CD4-positive, alpha-beta T cell treated with Interleukin-1 beta for 1 hour (primary cell): ENCODE data around the gene SUPT5H.

Experiments used
- DNase-seq, 2 donors: peaks; one replicate each; pipeline ENCODE4 v3.0.0-alpha.2; 2020 to 2022

Gene SUPT5H

DNA sequence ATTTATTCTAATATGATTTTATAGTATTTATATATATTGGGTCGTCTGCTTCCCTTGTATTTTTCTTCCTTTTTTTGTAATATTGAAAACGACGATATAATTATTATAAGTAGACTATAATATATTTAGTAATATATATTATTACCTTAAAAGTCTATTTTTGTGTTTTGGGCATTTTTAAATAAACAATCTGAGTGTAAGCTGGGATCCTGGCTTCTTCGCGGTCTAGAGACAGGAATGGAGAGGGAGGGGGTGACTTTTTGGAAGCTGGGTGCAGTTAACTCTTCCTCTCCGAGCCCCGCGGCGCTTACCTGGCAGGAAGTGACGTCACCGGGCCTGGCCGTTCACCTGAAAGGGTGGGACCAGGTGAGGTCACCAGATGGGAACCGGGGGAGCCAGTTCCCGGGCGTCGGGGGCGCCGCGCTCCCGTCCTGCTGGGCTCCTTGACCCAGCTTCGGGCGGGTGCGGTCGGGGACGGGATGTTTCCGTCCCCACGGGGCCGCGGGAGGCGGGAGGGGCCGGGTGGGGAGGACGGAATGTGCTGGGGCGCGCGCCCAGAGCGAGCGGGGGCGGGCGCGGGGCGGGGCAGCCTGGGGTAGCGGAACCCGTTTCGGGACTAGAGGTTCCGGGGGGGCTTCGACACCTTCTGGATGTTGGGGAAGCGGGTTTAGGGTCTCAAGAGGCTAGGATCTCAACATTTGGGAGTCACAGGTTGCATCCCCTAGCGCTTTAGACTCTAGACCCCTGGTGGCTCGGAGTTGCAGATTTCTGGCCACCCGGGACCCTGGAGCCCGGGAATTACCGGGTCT lies 36.0 kb upstream of the SUPT5H start:
- DNase-seq, result peak; percentile 94 to 96

DNA sequence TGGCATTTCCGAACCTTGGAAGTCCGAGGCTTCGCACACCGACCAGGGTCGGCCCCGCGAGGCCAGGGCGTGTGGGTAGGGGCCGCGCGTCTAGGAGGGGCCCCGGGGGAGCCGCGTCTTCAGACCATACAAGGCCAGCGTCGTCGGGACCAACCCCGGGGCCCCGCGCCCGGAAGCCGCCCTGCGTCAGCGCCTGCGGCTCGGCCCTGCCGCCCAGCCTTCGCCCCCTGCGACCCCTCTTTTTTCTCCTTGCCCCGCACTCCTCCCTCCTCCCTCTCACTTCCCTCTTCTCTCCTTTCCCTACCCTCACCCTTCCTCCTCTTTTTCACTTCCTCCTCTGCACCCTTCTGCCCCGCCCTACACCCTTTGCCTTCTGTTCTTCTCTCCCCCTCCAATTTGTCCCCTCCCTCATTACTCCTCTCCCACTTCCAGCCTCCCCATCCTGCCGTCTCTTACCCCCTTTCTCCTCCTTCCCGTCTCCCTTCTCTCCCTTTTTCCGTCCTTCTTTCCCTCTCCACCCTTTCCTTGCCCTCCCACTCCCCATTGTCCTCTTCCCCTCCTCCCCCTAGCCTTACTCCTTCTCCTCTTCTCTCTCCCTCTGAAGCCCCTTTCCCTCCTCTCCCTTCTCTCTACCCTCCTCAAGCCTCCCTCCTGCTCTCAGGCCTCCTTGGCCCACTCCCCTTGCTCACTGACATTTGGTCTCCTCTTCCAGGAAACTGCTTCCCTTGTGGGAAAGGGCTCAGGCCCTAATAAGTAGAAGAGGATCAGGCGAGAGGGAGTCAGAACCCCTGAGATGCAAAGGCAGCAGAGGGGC lies 35.2 kb upstream of the SUPT5H start:
- DNase-seq, result peak; percentile 88 to 92

DNA sequence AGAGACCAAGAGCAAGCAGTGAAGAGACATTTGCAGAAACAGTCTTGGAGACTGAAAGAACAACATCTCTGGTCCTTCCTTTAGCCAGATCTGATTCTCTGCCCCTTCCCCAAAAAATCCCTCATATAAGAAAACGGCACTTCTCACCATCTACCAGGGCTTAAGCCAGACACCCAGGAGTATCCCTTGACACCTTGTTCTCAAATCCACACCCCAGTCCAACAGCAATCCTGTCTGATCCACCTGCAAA lies 34.6 kb upstream of the SUPT5H start:
- no peak for DNase-seq

DNA sequence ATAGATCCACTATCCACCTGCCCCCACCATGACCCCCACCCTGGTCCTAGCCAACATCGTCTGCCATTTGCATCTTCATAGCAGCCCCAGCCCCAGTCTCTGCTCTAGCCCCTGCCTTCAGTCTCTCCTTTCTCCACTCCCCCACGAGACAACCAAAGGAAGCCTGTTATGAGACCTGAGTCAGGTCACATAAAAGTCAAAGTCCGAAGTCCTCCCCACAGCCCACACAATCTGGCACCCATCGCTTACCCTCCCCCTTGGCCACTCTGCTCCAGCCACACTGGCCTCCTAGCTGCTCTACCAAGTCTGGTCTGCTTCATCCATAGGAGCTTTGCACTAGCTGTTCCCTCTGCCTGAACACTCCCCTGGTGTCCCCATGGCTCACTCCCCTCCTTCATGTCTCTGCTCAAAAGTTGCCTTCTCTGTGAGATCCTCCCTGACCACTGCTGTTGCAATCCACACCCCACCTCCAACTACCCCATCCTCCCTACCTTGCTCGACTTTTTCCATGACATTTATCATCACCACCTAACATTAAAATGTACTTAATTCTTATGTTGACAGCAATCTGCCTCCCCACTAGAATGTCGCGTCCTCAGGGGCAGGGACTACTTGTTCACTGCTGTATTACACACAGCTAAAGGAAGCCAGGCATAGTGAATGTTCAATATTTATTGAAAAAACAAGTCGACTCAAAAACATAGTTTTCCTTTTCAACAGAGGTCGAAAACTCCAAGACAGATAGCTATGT lies 34.1 kb upstream of the SUPT5H start:
- peak; percentile 73 to 78 for DNase-seq

DNA sequence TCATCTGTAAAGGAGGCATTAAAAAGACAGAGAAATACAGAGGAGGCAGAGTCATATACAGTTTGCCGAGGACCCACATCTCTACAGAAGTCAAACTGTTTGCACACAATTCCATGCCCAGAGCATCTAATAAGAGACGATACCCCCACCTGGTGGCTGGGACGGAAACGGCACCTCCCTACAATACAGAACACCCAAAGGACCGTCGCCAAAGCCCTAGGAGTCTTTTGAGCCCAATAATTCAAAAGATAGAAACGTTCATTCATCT lies 33.6 kb upstream of the SUPT5H start:
- DNase-seq, result peak; percentile 91 to 93

DNA sequence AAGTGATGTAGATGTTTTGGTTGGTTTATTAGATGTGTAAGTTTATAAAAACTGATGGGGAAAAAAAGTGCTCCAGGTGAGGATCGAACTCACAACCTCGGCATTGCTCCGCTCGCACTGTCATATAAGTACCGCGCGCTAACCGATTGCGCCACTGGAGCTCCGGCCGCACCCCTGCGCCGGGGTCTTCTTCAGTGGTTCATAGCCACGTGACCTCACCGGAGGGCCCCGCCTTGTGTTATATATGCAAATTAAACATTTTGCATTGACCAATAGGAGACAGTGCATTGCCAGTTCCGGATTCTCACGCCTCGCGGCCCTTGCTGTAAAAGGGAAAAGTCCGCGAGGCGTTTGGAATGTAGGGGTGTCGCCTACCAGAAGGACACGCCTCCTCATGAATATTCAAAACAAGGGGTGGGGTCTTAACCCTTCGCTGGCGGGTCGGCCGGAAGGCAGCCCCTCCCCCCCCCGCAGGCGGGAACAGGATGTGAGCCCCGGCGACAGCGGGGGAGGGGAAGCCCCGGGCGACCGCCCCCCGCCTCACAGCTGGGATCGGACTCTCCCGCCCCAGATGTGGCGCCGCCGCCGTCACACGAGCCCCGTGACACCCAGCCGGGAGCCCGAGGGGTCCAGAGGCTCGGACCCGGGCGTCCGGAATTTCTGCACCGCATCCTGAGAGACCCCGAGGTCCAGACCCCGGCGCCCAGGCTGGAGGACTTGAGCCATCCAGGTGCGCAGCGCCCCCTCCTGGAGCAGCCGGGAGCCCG lies 33.1 kb upstream of the SUPT5H start, which contains the start of gene PLEKHG2:
PLEKHG2 (plus strand) TSS at position 570 of the 767 bp plus-strand sequence. CDS start 1,418 bp downstream, outside the sequence.
- peak; percentile 98 for DNase-seq

DNA sequence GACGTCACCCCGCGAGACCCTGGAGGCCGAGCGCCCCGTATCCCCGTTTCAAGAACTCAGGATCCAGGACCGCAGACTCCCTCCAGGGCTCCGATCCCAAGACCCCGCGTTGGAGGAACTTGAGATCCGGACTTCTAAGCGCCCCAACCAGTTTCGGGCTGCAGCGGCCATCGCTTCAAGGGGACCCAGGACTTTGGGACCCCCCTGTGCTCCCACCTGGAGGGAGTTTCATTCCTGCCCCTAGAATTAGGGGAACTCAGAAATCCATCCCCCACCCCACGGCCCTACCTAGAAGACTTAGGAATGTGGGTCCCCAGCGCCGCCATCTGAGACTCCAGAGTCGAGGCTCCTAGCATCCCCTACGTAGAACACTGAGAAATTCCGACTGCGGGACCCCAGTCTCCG lies 32.5 kb upstream of the SUPT5H start:
- DNase-seq, result no peak

DNA sequence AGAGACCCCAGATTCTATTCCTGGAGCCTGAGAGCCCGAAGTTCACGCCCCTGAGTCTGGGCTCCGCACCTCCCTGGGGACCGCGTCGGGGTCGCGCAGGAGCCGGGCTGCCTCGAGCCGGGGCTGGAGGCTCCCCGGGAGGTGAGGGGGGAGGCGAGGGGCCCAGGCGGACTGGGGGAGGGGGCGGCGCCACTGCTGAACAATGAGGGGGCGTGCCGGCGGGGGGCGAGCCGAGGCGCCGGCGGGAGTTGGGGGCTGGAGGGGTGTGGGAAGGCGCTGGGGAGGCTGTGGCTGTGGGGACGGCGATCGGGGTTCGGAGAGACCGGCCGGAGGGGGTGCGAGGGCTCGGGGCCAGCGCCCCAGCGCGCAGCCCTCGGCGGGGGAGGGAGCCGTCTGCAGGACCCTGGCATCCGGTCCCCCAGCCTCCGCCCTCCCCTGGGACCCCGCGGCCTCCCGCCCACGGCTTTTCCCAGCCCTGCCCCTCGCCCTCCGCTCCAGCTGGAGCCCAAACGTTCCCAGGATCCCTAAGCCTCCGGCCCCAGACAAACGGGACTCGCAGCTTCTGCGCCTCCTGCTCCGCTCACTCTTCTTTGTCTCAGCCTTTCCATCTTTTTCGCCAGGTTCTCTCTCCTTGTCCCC lies 32.0 kb upstream of the SUPT5H start:
- peak; percentile 49 for DNase-seq

DNA sequence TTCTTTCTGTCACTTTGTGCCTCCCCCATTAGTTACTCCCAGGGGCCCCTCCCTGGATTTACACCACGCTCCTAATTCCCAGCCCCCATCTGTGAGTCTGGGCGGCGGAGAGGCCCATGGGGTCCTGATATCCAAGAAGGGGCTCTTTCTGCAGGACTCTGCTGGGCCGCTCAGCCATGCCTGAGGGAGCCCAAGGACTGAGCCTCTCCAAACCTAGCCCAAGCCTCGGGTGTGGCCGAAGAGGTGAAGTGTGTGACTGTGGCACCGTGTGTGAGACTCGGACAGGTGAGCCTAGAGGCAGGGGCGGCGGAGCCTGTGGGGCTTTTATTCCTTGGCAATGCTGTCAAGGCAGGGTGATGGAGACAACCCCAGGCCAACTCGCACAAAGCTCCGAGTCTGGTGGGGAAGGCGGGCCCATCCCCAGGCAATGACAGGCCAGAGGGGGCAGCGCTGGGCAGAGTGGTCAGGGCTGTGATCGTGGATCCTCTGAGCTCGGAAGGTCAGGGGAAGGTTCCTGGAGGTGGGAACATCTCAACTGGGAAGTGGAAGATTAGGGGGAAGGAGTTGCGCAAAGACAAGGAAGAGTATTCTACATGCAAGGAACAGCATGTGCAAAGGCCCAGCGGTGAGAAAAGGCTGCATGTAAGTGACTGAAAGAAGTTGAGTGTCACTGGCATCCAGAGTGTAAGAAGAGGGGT lies 31.3 kb upstream of the SUPT5H start:
- no peak for DNase-seq

DNA sequence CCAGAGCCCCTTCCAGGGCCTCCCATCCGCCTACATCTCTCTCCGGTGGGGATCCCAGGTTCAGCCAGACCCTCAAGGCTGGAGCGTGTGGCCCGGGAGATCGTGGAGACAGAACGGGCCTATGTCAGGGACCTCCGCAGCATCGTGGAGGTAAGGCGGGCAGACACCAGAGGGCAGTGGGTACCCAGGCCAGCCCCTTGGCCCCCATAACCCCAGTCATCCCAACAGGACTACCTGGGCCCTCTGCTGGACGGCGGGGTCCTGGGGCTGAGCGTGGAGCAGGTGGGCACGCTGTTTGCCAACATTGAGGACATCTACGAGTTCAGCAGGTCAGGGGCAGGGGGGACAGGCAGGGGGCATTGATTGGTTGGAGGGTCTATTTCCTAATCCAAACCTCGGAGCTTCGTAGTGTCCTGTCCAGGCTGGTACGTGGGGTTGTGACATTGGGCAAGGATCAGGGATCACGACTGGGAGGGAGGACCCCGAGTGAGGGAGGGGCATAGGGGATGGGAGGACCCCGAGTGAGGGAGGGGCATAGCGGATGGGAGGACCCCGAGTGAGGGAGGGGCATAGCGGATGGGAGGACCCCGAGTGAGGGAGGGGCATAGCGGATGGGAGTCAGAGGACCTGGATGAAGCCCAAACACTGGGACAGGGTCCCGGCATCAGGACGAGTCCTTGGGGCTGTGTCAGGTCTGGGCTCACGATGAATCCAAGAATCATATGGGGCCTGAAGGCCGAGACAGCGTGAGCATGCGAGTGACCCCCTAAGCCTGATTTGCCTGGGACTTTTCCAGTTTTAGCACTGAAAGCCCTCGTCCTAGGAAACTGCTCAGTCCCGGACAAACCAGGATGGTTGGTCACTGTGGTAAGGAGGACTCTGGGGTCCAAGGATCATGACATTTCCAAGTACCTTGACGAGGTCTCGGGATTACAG lies 30.0 kb upstream of the SUPT5H start:
- no peak for DNase-seq

DNA sequence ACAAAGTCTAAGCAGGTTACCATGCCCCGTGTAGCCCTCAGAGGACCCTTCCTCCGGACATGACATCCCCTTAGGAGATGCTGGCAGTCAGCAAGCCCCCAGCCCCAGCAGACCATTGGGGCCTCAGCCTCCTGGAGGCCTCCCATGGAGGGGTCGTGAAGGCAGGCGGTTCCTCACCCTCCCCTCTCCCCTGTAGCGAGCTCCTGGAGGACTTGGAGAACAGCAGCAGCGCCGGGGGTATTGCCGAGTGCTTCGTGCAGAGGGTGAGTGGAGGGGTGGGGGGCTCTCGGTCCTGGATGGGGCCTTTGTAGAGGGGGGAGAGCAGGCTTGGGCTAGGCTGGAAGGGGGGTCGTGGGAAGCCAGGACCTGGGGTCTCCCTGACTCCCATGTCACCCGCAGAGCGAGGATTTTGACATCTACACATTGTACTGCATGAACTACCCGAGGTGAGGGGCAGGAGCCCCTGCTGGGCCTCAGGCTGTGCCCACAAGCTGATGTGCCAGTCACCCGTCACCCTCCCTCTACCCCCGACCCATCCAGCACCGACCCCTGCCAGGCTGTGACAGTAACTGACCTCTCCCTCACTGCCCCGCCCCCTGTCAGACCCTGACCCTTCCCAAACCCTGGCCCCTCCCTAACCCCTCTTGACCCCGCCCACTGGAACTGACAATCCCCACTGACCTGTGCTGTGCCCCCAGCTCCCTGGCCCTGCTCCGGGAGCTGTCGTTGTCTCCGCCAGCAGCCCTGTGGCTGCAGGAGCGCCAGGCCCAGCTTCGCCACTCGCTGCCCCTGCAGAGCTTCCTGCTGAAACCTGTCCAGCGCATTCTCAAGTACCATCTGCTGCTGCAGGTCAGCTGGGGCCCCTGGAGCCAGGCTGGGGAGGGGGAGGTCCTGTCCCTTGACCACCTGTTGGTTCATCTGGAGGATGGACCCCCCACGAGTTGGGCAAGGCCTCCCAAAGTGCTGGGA lies 28.9 kb upstream of the SUPT5H start:
- DNase-seq, result no peak

DNA sequence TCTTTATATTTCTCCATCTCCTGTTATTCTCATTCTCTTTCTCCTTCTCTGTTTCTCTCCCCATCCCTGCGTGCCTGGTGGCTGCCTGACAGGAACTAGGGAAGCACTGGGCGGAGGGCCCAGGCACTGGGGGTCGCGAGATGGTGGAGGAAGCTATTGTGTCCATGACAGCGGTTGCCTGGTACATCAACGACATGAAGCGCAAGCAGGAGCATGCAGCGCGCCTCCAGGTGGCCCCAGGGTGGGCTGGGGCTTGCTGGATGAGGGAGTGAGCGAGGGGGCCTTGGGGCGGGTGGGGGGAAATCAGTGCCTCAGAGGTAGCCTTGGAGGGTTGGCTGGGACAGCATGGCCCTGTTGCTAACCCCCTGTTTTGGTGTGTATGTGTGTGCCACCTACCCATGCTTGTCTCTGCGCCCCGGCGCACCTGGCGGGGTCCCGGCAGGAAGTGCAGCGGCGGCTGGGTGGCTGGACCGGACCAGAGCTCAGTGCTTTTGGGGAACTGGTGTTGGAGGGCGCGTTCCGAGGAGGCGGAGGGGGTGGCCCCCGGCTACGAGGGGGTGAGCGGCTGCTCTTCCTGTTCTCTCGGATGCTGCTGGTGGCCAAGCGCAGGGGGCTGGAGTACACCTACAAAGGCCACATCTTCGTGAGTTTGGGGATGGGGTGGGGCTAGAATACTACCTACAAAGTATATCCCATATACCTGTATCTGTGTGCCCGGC lies 27.8 kb upstream of the SUPT5H start:
- no peak for DNase-seq

DNA sequence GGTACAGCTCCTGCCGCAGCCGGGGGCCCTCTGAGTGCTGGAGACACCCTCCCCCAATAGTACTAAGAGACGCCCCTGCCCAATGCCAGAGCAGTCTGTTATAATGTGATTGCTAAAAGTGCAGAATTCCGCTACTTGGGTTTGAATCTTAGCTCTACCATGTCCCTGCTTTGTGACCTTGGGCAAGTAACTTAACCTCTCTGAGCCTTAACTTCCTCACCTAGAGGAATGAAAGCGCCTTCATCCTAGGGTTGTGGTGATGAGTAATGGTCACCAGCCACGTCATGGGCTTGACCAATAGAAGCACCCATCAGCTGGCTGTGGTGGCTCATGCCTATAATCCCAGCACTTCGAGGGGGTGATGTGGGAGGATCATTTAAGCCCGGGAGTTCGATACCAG lies 26.4 kb upstream of the SUPT5H start:
- DNase-seq, result no peak

DNA sequence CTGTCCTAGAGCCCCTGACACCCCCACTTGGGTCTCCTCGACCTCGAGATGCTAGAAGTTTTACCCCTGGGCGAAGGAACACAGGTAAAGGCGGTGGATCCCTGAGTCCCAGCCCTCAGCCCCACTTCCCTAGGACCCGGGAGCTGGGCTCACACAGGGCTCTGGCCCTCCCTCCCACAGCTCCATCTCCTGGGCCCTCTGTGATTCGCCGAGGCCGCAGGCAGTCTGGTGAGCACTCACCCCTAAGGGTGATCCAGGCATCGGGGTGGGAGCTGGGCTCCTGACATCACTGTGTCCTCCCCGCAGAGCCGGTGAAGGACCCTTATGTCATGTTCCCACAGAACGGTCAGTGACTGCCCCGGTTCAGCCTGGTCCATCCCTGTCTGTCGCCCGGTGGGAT lies 24.6 kb upstream of the SUPT5H start:
- no peak for DNase-seq

DNA sequence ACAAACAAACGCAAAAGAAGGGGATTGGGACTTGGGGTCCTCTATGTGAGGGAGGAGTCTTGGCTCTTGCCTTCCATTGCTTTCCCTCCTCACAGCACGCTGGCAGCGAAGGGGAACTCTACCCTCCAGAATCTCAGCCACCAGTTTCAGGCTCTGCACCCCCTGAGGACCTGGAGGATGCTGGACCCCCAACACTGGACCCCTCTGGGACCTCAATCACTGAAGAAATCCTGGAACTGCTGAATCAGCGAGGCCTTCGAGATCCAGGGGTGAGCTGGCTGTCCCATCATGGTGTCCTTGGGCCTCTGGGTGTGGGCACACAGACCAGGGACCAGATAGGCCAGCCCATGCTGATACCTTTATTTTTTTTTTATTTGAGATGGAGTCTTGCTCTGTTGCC lies 23.4 kb upstream of the SUPT5H start:
- no peak for DNase-seq

DNA sequence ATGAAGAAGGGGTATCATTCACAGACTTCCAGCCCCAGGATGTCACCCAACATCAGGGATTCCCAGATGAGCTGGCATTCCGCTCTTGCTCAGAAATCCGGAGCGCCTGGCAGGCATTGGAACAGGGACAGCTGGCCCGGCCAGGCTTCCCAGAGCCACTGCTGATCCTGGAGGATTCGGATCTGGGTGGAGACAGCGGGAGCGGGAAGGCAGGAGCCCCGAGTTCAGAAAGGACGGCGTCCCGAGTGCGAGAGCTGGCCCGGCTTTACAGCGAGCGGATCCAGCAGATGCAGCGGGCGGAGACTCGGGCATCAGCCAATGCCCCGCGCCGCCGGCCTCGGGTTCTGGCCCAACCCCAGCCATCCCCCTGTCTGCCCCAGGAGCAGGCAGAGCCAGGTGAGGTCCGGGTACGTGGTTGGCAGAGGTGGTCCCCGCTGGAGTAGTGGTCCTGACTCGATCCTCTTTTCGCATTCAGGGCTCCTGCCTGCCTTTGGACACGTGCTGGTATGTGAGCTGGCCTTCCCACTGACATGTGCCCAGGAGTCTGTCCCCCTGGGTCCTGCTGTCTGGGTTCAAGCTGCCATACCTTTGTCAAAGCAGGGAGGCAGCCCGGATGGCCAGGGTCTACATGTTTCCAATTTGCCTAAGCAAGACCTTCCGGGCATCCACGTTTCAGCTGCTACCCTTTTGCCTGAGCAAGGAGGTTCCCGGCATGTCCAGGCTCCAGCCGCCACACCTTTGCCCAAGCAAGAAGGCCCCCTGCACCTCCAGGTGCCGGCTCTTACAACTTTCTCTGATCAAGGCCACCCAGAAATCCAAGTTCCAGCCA lies 21.9 kb upstream of the SUPT5H start:
- no peak for DNase-seq

DNA sequence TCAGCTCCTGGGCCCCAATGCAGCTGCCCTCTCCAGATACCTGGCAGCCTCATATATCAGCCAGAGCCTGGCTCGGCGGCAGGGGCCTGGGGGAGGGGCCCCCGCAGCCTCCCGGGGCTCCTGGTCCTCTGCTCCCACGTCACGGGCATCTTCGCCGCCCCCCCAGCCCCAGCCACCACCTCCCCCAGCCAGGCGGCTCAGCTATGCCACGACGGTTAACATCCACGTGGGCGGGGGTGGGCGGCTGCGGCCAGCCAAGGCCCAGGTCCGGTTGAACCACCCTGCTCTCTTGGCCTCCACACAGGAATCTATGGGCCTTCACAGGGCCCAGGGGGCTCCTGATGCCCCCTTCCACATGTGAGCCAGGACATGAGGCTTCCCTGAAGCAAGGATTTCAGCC lies 20.4 kb upstream of the SUPT5H start:
- no peak for DNase-seq

DNA sequence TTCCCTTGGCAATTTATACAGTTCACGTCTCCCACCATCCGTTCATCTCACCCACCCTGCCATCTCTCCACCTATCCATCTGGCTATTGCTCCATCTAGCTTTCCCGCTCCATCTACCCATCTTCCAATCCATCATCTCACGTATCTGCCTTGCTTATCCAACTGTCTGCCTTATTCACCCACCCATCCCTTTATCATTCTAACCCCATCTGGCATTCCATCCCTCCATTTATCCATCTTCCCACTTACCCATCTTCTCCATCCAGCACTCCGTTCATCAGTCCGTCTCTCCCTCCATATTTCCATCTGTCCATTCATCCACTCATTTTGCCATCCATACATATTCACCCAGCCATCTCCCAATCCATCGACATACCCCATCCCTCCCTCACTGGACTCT lies 19.6 kb upstream of the SUPT5H start:
- DNase-seq, result no peak
